ENCODE results near the gene PSMB4.

PSMB4 gene

GRCh38 chr1:151443846-151444782, 44.7 kb downstream of the PSMB4 start:
- DNase-seq (ENCODE audit: low spot score), result peak; percentile 75

GRCh38 chr1:151444783-151445177, 45.4 kb downstream of the PSMB4 start:
- DNase-seq (ENCODE audit: low spot score), result no peak

GRCh38 chr1:151447696-151448095, 48.3 kb downstream of the PSMB4 start:
- no peak for DNase-seq (ENCODE audit: low spot score)

All from Ammon's horn (tissue), 1 donor.